HepG2 (cell line): ENCODE measurements around the gene RIN3. TPM values are rescaled to one million over a fixed set of nuclear protein-coding genes. Genes with fewer than 3 reads are reported as not detected.

Source experiments
- BCL6 ChIP-seq: IDR thresholded peaks from 2 replicates; pipeline ENCODE4 v1.6.1; 2016; ENCODE audit warnings: missing genetic modification reagents, missing compliant biosample characterization
- FOSL1 ChIP-seq: sonication (generic); formaldehyde crosslinking; IDR thresholded peaks from 2 replicates; pipeline ENCODE4 v1.9.0; 2021; ENCODE audit warnings: missing genetic modification reagents, borderline replicate concordance
- GATAD2A ChIP-seq: IDR thresholded peaks from 2 replicates; pipeline ENCODE4 v1.6.1; 2016
- GZF1 ChIP-seq: sonication (generic); formaldehyde crosslinking; IDR thresholded peaks from 2 replicates; pipeline ENCODE4 v1.5.1; 2020; ENCODE audit warnings: mild to moderate bottlenecking, missing genetic modification reagents
- HMG20A ChIP-seq: IDR thresholded peaks from 2 replicates; pipeline ENCODE4 v1.6.1; 2016; ENCODE audit warnings: borderline replicate concordance
- HNF4A ChIP-seq: sonication (generic); formaldehyde crosslinking; IDR thresholded peaks from 2 replicates; pipeline ENCODE4 v1.4.0; 2020; ENCODE audit warnings: missing genetic modification reagents
- KDM5B ChIP-seq: sonication (generic); formaldehyde crosslinking; IDR thresholded peaks from 2 replicates; pipeline ENCODE4 v1.4.0; 2020; ENCODE audit warnings: missing genetic modification reagents, mild to moderate bottlenecking, borderline replicate concordance
- RAD21 ChIP-seq: fragments of 450-650 bp; formaldehyde crosslinking; IDR thresholded peaks from 2 replicates; pipeline ENCODE4 v1.5.0; 2020; ENCODE audit warnings: mild to moderate bottlenecking
- SOX5 ChIP-seq: IDR thresholded peaks from 2 replicates; pipeline ENCODE4 v1.6.1; 2016; ENCODE audit warnings: borderline replicate concordance
- TEAD3 ChIP-seq: optimal IDR thresholded peaks from 2 replicates; pipeline ENCODE3; 2016; ENCODE audit warnings: borderline replicate concordance
- ZNF12 ChIP-seq: sonication (generic); formaldehyde crosslinking; IDR thresholded peaks from 2 replicates; pipeline ENCODE4 v1.5.0; 2020; ENCODE audit warnings: missing genetic modification reagents
- ZNF557 ChIP-seq: sonication (generic); formaldehyde crosslinking; IDR thresholded peaks from 2 replicates; pipeline ENCODE4 v1.4.0; 2020; ENCODE audit warnings: missing genetic modification reagents
- ZSCAN22 ChIP-seq: sonication (generic); formaldehyde crosslinking; IDR thresholded peaks from 2 replicates; pipeline ENCODE4 v1.4.0; 2020; ENCODE audit warnings: mild to moderate bottlenecking, missing genetic modification reagents
- polyA plus RNA-seq, 8 experiments: library from polyadenylated mRNA; depleted of rRNA in 3 of 8; stranded (reverse) in 7 of 8; unstranded in 1 of 8; fragments of >200 nt; fragmentation: Illumina TruSeq in 4 of 8; extraction: Trizol in 4 of 8; gene quantifications; 2 replicates each; pipeline versions ENCODE4 v1.2.1 to v1.2.3, GENCODE V29; 2011 to 2016; ENCODE audit warnings: low read depth in 4 of 8, missing spikeins in 1 of 8, mixed read lengths in 1 of 8; ENCODE audit not compliant: insufficient read depth in 1 of 8
- total RNA-seq, 5 experiments: library from RNA; depleted of rRNA; stranded (reverse); fragments of >200 nt; fragmentation: Illumina TruSeq; extraction: Trizol; gene quantifications; 2 replicates each; pipeline ENCODE4 v1.2.3, GENCODE V29; 2016; ENCODE audit warnings: low read depth in 1 of 5
- TF ChIP-seq, protein P1 (sequence below): sonication (generic); IDR thresholded peaks from 2 replicates; pipeline ENCODE4 v1.6.1; 2016; ENCODE audit warnings: low read depth, borderline replicate concordance
- TF ChIP-seq, protein P2 (sequence below): sonication (generic); formaldehyde crosslinking; IDR thresholded peaks from 2 replicates; pipeline ENCODE4 v1.5.0; 2020; ENCODE audit warnings: mild to moderate bottlenecking, missing genetic modification reagents
- TF ChIP-seq, protein P3 (sequence below): sonication (generic); formaldehyde crosslinking; IDR thresholded peaks from 2 replicates; pipeline ENCODE4; 2020; ENCODE audit warnings: missing genetic modification reagents, mild to moderate bottlenecking, borderline replicate concordance
- TF ChIP-seq, protein P4 (sequence below): sonication (generic); formaldehyde crosslinking; IDR thresholded peaks from 2 replicates; pipeline ENCODE4 v1.9.0; 2022; ENCODE audit warnings: missing genetic modification reagents, mild to moderate bottlenecking, borderline replicate concordance
- TF ChIP-seq, protein P5 (sequence below): sonication (generic); formaldehyde crosslinking; IDR thresholded peaks from 2 replicates; pipeline ENCODE4 v1.4.0; 2020; ENCODE audit warnings: missing genetic modification reagents
- TF ChIP-seq, protein P6 (sequence below): sonication (generic); formaldehyde crosslinking; conservative IDR thresholded peaks from 2 replicates; pipeline ENCODE4 v1.4.0; 2020; ENCODE audit warnings: mild to moderate bottlenecking, missing genetic modification reagents, moderate library complexity

RIN3 gene
- total and polyA plus RNA-seq, 2 of the 13 experiments (the other 11 are each of a cell fraction or from before 2014, with no cell fraction given), result 2.3 to 3.6 TPM

DNA sequence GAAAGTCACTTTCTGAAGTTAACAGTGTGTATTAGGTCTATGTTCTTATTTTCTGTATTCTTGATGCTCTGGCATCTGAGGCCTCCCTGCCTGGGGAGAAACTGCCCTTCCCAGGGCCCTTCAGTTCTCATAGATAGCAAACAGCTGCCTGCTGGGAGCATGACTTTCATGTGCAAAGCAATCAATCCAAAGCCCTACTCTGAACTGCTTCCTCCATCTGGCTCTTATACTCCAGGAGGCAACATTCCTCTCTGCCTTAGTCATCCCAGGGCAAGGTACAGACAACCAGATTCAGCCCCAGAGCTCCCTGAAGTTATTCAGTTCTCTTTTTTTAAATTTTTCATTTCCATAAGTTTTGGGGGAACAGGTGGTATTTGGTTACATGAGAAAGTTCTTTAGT, 41.7 kb upstream of the RIN3 start (continued):
- TF ChIP-seq, protein P1, sequence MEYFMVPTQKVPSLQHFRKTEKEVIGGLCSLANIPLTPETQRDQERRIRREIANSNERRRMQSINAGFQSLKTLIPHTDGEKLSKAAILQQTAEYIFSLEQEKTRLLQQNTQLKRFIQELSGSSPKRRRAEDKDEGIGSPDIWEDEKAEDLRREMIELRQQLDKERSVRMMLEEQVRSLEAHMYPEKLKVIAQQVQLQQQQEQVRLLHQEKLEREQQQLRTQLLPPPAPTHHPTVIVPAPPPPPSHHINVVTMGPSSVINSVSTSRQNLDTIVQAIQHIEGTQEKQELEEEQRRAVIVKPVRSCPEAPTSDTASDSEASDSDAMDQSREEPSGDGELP, result peak; percentile 39; the same call in 1 of the 2 replicates
- TF ChIP-seq ZNF12 (peak; percentile 69; the same call in 1 of the 2 replicates), HMG20A (CRISPR knock-in tag) (peak; percentile 11; the same call in 1 of the 2 replicates), HNF4A (CRISPR knock-in tag) (peak; percentile 25; the same call in 1 of the 2 replicates), ZSCAN22 (CRISPR knock-in tag) (peak; percentile 92), TEAD3 (CRISPR knock-in tag) (peak; percentile 86), BCL6 (CRISPR knock-in tag) (no peak), GZF1 (CRISPR knock-in tag) (no peak), RAD21 (no peak), ZNF557 (CRISPR knock-in tag) (no peak), KDM5B (CRISPR knock-in tag) (no peak), GATAD2A (CRISPR knock-in tag) (peak; percentile 20; the same call in 1 of the 2 replicates), SOX5 (CRISPR knock-in tag) (no peak), FOSL1 (peak; percentile 48; the same call in 1 of the 2 replicates)
- TF ChIP-seq, protein P2, sequence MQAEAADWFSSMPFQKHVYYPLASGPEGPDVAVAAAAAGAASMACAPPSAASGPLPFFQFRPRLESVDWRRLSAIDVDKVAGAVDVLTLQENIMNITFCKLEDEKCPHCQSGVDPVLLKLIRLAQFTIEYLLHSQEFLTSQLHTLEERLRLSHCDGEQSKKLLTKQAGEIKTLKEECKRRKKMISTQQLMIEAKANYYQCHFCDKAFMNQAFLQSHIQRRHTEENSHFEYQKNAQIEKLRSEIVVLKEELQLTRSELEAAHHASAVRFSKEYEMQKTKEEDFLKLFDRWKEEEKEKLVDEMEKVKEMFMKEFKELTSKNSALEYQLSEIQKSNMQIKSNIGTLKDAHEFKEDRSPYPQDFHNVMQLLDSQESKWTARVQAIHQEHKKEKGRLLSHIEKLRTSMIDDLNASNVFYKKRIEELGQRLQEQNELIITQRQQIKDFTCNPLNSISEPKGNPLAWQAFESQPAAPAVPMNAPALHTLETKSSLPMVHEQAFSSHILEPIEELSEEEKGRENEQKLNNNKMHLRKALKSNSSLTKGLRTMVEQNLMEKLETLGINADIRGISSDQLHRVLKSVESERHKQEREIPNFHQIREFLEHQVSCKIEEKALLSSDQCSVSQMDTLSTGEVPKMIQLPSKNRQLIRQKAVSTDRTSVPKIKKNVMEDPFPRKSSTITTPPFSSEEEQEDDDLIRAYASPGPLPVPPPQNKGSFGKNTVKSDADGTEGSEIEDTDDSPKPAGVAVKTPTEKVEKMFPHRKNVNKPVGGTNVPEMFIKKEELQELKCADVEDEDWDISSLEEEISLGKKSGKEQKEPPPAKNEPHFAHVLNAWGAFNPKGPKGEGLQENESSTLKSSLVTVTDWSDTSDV (CRISPR knock-in tag), result no peak
- TF ChIP-seq, protein P3, sequence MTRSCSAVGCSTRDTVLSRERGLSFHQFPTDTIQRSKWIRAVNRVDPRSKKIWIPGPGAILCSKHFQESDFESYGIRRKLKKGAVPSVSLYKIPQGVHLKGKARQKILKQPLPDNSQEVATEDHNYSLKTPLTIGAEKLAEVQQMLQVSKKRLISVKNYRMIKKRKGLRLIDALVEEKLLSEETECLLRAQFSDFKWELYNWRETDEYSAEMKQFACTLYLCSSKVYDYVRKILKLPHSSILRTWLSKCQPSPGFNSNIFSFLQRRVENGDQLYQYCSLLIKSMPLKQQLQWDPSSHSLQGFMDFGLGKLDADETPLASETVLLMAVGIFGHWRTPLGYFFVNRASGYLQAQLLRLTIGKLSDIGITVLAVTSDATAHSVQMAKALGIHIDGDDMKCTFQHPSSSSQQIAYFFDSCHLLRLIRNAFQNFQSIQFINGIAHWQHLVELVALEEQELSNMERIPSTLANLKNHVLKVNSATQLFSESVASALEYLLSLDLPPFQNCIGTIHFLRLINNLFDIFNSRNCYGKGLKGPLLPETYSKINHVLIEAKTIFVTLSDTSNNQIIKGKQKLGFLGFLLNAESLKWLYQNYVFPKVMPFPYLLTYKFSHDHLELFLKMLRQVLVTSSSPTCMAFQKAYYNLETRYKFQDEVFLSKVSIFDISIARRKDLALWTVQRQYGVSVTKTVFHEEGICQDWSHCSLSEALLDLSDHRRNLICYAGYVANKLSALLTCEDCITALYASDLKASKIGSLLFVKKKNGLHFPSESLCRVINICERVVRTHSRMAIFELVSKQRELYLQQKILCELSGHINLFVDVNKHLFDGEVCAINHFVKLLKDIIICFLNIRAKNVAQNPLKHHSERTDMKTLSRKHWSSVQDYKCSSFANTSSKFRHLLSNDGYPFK (CRISPR knock-in tag), result no peak
- TF ChIP-seq, protein P4, sequence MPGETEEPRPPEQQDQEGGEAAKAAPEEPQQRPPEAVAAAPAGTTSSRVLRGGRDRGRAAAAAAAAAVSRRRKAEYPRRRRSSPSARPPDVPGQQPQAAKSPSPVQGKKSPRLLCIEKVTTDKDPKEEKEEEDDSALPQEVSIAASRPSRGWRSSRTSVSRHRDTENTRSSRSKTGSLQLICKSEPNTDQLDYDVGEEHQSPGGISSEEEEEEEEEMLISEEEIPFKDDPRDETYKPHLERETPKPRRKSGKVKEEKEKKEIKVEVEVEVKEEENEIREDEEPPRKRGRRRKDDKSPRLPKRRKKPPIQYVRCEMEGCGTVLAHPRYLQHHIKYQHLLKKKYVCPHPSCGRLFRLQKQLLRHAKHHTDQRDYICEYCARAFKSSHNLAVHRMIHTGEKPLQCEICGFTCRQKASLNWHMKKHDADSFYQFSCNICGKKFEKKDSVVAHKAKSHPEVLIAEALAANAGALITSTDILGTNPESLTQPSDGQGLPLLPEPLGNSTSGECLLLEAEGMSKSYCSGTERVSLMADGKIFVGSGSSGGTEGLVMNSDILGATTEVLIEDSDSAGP, result no peak
- TF ChIP-seq, protein P5, sequence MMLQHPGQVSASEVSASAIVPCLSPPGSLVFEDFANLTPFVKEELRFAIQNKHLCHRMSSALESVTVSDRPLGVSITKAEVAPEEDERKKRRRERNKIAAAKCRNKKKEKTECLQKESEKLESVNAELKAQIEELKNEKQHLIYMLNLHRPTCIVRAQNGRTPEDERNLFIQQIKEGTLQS (CRISPR knock-in tag), result peak; percentile 57; the same call in 1 of the 2 replicates
- TF ChIP-seq, protein P6, sequence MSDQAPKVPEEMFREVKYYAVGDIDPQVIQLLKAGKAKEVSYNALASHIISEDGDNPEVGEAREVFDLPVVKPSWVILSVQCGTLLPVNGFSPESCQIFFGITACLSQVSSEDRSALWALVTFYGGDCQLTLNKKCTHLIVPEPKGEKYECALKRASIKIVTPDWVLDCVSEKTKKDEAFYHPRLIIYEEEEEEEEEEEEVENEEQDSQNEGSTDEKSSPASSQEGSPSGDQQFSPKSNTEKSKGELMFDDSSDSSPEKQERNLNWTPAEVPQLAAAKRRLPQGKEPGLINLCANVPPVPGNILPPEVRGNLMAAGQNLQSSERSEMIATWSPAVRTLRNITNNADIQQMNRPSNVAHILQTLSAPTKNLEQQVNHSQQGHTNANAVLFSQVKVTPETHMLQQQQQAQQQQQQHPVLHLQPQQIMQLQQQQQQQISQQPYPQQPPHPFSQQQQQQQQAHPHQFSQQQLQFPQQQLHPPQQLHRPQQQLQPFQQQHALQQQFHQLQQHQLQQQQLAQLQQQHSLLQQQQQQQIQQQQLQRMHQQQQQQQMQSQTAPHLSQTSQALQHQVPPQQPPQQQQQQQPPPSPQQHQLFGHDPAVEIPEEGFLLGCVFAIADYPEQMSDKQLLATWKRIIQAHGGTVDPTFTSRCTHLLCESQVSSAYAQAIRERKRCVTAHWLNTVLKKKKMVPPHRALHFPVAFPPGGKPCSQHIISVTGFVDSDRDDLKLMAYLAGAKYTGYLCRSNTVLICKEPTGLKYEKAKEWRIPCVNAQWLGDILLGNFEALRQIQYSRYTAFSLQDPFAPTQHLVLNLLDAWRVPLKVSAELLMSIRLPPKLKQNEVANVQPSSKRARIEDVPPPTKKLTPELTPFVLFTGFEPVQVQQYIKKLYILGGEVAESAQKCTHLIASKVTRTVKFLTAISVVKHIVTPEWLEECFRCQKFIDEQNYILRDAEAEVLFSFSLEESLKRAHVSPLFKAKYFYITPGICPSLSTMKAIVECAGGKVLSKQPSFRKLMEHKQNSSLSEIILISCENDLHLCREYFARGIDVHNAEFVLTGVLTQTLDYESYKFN (CRISPR knock-in tag), result 0 out of 2 replicates have a peak, but pooled peaks have one; percentile 19
